ENCODE data around the gene SLN.

DNA sequence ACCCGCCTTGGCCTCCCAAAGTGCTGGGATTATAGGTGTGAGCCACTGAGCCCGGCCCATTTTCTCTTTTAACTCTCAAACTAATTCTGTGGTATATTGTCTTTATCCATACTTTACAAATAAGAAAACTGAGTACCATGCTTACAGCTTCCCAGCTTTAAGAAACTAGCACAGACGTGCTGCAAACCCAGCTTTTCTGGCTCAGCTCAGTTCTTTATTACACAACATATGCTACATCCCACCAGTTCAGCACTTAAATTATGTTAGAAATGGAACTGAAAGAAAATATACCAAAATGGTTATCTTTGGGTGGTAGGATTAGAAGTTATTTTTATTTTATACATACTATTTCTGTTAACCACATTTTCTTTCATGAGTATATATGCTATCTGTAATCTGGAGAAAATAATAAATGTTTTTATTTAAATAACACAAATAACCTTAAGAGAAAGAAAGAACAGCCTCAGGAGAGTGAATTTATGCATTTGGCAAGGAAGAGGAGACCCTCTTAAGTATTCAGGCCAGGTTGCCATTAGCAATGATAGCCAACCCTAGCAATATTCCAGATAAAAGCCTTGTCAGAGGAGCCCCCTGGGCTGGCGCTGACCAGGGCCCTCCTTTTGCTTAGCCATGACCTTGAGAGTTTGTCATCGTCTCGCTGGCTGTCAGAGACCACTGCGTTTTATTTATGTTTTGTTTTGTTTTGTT is 33.8 kb downstream of the SLN start:
- TF ChIP-seq, protein P1, sequence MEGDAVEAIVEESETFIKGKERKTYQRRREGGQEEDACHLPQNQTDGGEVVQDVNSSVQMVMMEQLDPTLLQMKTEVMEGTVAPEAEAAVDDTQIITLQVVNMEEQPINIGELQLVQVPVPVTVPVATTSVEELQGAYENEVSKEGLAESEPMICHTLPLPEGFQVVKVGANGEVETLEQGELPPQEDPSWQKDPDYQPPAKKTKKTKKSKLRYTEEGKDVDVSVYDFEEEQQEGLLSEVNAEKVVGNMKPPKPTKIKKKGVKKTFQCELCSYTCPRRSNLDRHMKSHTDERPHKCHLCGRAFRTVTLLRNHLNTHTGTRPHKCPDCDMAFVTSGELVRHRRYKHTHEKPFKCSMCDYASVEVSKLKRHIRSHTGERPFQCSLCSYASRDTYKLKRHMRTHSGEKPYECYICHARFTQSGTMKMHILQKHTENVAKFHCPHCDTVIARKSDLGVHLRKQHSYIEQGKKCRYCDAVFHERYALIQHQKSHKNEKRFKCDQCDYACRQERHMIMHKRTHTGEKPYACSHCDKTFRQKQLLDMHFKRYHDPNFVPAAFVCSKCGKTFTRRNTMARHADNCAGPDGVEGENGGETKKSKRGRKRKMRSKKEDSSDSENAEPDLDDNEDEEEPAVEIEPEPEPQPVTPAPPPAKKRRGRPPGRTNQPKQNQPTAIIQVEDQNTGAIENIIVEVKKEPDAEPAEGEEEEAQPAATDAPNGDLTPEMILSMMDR (conservative IDR thresholded peaks at IDR 0.05 in 1 of 2, IDR thresholded peaks at IDR 0.05 in 1 of 2; ENCODE audit: extremely low read depth in 1 of 2, insufficient read depth in 1 of 2, low read depth in 1 of 2, low read length in 2 of 2), result no peak
- no peak for TF ChIP-seq EZH2 (IDR thresholded peaks at IDR 0.05; ENCODE audit: borderline replicate concordance, low read length)
